K562 (cell line): ENCODE measurements around the gene CARM1. TPM values are rescaled to one million over a fixed set of nuclear protein-coding genes. Genes with fewer than 3 reads are reported as not detected.

Experiments
- ATAC-seq: fragments of 200-7000 bp; cut with Tn5 transposase; 3 replicates; pipeline ENCODE4 v1.9.1; 2020; ENCODE audit warnings: moderate library complexity
- BruUV-seq: library from RNA; stranded (reverse); fragments of 400-500 nt; replicated peaks from 2 replicates; lab custom pipeline; 2021; lab: Mats Ljungman, UMichigan
- CTCF ChIA-PET: fragments of 300-600 bp; formaldehyde crosslinking; extraction: SDS; loops from one replicate; lab custom pipeline; 2021; ENCODE audit warnings: low intra/inter-chr PET ratio; lab: Yijun Ruan, JAX
- POLR2A ChIA-PET: fragments of 300-600, 350-650 bp; sonication (Branson Sonifier 250); formaldehyde crosslinking; extraction: SDS; loops from one replicate; lab custom pipeline; 2021; ENCODE audit warnings: antibody characterized with exemption, inconsistent platforms; lab: Yijun Ruan, JAX
- DNase-seq, 4 experiments: peaks; one replicate each; pipeline versions ENCODE4 v3.0.0 to v3.0.0-alpha.2; 2011 to 2018; ENCODE audit warnings: low spot score in 3 of 4, mixed read lengths in 3 of 4; ENCODE audit errors: extremely low read depth in 1 of 4
- FAIRE-seq: peaks from 2 replicates; lab custom pipeline; 2011; peaks lifted over from hg19 to GRCh38; lab: Jason Lieb, UNC
- H2AFZ ChIP-seq: 2 replicates; pipeline ENCODE4 v1.6.0; 2011; ENCODE audit warnings: low read depth, low read length, control low read depth, inconsistent platforms
- H3K27ac ChIP-seq: fragments of 200-600 bp; 3 replicates; pipeline ENCODE4 v1.8.0; 2011; ENCODE audit warnings: low read depth, mild to moderate bottlenecking, control low read depth, inconsistent platforms, low read length, moderate library complexity, mixed read lengths; ENCODE audit errors: extremely low read depth
- H3K27me3 ChIP-seq, 2 experiments: fragments of 300-600 bp in 1 of 2; 2 replicates in 1 of 2; 3 replicates in 1 of 2; pipeline versions ENCODE4 v1.6.0 to v1.8.0; 2011; ENCODE audit warnings: inconsistent platforms in 2 of 2, low read length in 2 of 2, mild to moderate bottlenecking in 1 of 2, mixed read lengths in 1 of 2, moderate library complexity in 1 of 2; ENCODE audit not compliant: control insufficient read depth in 2 of 2, insufficient read depth in 2 of 2
- H3K36me3 ChIP-seq: fragments of 300-600 bp; 3 replicates; pipeline ENCODE4 v1.8.0; 2011; ENCODE audit warnings: mild to moderate bottlenecking, low read length, inconsistent platforms; ENCODE audit not compliant: control insufficient read depth, insufficient read depth
- H3K4me1 ChIP-seq, 2 experiments: fragments of 200-600 bp in 1 of 2; replicated peaks in 1 of 2; 2 replicates in 1 of 2; 3 replicates in 1 of 2; pipeline versions ENCODE4 v1.5.1 to v1.8.0; 2011; ENCODE audit warnings: inconsistent platforms in 2 of 2, low read length in 2 of 2, mild to moderate bottlenecking in 1 of 2, mixed read lengths in 1 of 2, moderate library complexity in 1 of 2; ENCODE audit not compliant: control insufficient read depth in 2 of 2, insufficient read depth in 2 of 2
- H3K4me2 ChIP-seq: 2 replicates; pipeline ENCODE4 v1.6.1; 2011; ENCODE audit warnings: low read length, control low read depth, inconsistent platforms, mixed read lengths; ENCODE audit not compliant: insufficient read depth
- H3K4me3 ChIP-seq: fragments of 200-600 bp; sonication (generic), shearing (Covaris generic); 2 replicates; pipeline ENCODE4 v1.5.1; 2016; ENCODE audit warnings: control low read depth, inconsistent platforms
- H3K79me2 ChIP-seq: fragments of 200-600 bp; 3 replicates; pipeline ENCODE4 v1.8.0; 2011; ENCODE audit warnings: low read length, inconsistent platforms; ENCODE audit not compliant: control insufficient read depth, insufficient read depth
- H3K9ac ChIP-seq, 2 experiments: 2 replicates each; pipeline versions ENCODE4 v1.6.0 to v1.6.1; 2011; ENCODE audit warnings: low read depth in 2 of 2, low read length in 2 of 2, control low read depth in 1 of 2, inconsistent platforms in 1 of 2, mild to moderate bottlenecking in 1 of 2, mixed read lengths in 1 of 2; ENCODE audit not compliant: insufficient read depth in 1 of 2
- H3K9me1 ChIP-seq: one replicate; pipeline ENCODE4 v1.6.0; 2011; ENCODE audit warnings: inconsistent platforms, mild to moderate bottlenecking, low read length, moderate library complexity; ENCODE audit not compliant: control insufficient read depth, insufficient read depth
- H3K9me3 ChIP-seq: replicated peaks from 2 replicates; pipeline ENCODE4 v1.5.1; 2011; ENCODE audit warnings: low read depth, low read length, inconsistent platforms; ENCODE audit not compliant: control insufficient read depth, insufficient read depth
- H4K20me1 ChIP-seq: replicated peaks from 2 replicates; pipeline ENCODE4 v1.6.1; 2011; ENCODE audit warnings: low read length, inconsistent platforms, mixed read lengths; ENCODE audit not compliant: control insufficient read depth, insufficient read depth
- CEBPB ChIP-seq: fragments of 450-650 bp; IDR thresholded peaks from 2 replicates; pipeline ENCODE4 v1.6.1; 2016; ENCODE audit warnings: missing genetic modification characterization, missing compliant biosample characterization
- PHF8 ChIP-seq: fragments of 200-600 bp; sonication (generic); IDR thresholded peaks from 2 replicates; pipeline ENCODE4 v1.6.1; 2012; ENCODE audit warnings: mixed run types, mild to moderate bottlenecking, inconsistent platforms, low read length, moderate library complexity, borderline replicate concordance
- RBM22 ChIP-seq: fragments of 200-400 bp; formaldehyde crosslinking; IDR thresholded peaks from 2 replicates; pipeline ENCODE4 v1.6.1; 2018; ENCODE audit warnings: low read length, low read depth; ENCODE audit not compliant: poor library complexity, severe bottlenecking
- ZNF121 ChIP-seq: sonication (generic); formaldehyde crosslinking; conservative IDR thresholded peaks from 2 replicates; pipeline ENCODE4 v1.8.0; 2022; ENCODE audit warnings: missing genetic modification reagents
- WGBS: fragments of 100-300 bp; shearing (Covaris generic); methylation state at CpG from one replicate; pipeline ENCODE4 v1.1.6; 2016; ENCODE audit warnings: low coverage, mixed read lengths; ENCODE audit not compliant: insufficient coverage; ENCODE audit errors: missing lambda C conversion rate; 5-methylcytosine and 5-hydroxymethylcytosine counted together
- in situ Hi-C: fragments of 300-500 bp; cut with MboI; formaldehyde crosslinking; loops from 4 replicates; pipeline ENCODE4 v1.15.0; 2018; ENCODE audit warnings: inconsistent platforms, mixed read lengths
- intact Hi-C: fragments of 100-400 bp; cut with micrococcal nuclease; formaldehyde crosslinking; loops from 2 replicates; pipeline ENCODE4 v1.14.2; 2022
- polyA plus RNA-seq, 8 experiments: library from polyadenylated mRNA; depleted of rRNA in 4 of 8; stranded (reverse) in 5 of 8; unstranded in 3 of 8; fragments of >200 nt; fragmentation: Nextera tagmentation in 2 of 8; fragmentation: Illumina TruSeq in 1 of 8; extraction: Ambion mirVana in 2 of 8; extraction: Trizol in 1 of 8; gene quantifications; 2 replicates each; pipeline versions ENCODE4 v1.2.1 to v1.2.3, GENCODE V29; 2011 to 2014; ENCODE audit warnings: inconsistent platforms in 1 of 8, missing spikeins in 1 of 8
- total RNA-seq, 7 experiments: library from RNA; depleted of rRNA in 6 of 7; stranded (reverse); fragments of >200 nt in 6 of 7; fragmentation: Illumina TruSeq in 2 of 7; extraction: Trizol in 2 of 7; gene quantifications; 2 replicates each; pipeline versions ENCODE4 v1.2.1 to v1.2.3, GENCODE V29; 2011 to 2021; ENCODE audit warnings: low replicate concordance in 1 of 7
- TF ChIP-seq, protein P1 (sequence below), 2 experiments: IDR thresholded peaks; 2 replicates each; pipeline ENCODE4 v1.6.1; 2012; ENCODE audit warnings: improper control_type of control experiment in 2 of 2, low read depth in 2 of 2, low read length in 2 of 2, borderline replicate concordance in 1 of 2

The CARM1 gene
- total and polyA plus RNA-seq, 9 of the 15 experiments (the other 6 are each of a cell fraction or from before 2014, with no cell fraction given), result 0.36 to 86.0 (median 29.7) TPM

DNA sequence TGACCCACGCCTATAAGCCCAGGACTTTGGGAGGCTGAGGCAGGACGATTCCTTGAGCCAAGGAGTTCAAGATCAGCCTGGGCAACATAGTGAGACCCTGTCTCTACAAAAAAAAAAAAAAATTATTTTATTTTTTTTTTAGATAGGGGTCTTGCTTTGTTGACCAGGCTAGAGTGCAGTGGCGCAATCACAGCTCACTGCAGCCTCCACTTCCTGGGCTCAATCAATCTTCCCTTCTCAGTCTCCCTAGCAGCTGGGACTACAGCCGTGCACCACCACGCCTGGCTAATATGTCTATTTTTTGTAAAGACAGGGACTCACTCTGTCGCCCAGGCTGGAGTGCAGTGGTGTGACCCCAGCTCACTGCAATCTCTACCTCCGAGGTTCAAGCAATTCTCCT is 18.4 kb upstream of the CARM1 start:
- FAIRE-seq (no peak), ATAC-seq (no peak), DNase-seq (no peak)
- Histone ChIP-seq H3K9ac (no peak overlapping the region), H3K36me3 (no peaks in the 10 kb centered on the region), H3K9me1 (no peaks in the 10 kb centered on the region), H3K79me2 (no peaks in the 10 kb centered on the region), H2AFZ (no peak overlapping the region), H3K4me1 (peaks cover 0 to 8% of the 10 kb centered on the region in 2 experiments; a peak in 1 of 5 replicates), H3K27me3 (no peaks in the 10 kb centered on the region), H3K4me3 (no peak overlapping the region), H3K27ac (no peak overlapping the region), H4K20me1 (no peaks in the 10 kb centered on the region), H3K4me2 (no peak overlapping the region), H3K9me3 (no peaks in the 10 kb centered on the region)
- WGBS, result 34% methylated on average over 7 of the region's 7 CpGs
- CTCF ChIA-PET, result no interaction called here
- no TSS peak for BruUV-seq
- in situ Hi-C loops, result no loop called here
- TF ChIP-seq RBM22 (no peak), ZNF121 (CRISPR knock-in tag) (peak; percentile 27), CEBPB (tag) (peak; percentile 73)
- intact Hi-C loops, result no loop called here
- POLR2A ChIA-PET, result interaction anchor here (0.9 to 1.1 kb wide), 2 partner anchors 13 to 32 kb away, joined by 3 to 4 read pairs; no protein-coding TSS in a partner anchor

DNA sequence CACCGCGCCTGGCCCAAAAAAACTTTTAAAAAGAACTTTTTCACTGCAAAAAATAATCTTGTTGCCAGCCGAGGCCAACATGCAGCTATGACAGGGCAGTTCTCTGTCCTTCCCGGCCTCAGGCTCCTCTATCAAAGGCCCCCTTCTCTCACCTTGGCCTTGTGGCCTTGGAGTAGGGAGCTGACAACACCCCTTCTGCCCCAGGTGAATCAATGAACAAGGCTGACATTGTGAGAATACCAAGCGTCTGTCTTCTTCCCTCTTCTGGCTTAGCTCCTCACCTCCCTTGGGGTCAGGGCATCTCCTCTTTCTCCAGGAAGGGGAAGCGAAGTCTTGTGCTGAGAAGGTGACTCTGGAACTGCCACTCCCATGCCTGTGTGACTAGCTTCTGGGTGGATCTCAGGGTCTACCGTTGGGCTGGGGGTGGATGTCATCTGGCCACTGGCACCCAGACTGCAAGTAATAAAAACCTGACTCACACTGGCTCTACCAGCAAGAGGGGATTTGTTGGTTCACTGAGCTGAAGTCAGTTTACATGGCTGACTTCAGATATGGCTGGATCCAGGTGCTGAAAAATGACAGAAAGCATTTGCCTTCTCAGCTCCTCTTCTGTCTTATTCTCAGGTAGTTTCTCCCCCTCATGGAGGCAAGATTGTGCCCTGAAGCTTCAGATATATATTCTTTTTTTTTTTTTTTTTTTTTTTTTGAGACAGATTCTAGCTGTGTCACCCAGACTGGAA is 16.8 kb upstream of the CARM1 start:
- peak; percentile 67 for FAIRE-seq
- Histone ChIP-seq H3K27me3 (no peaks in the 10 kb centered on the region), H2AFZ (peak overlapping the region; percentile 63; the same call in 1 of the 2 replicates), H3K4me2 (no peak overlapping the region), H4K20me1 (no peaks in the 10 kb centered on the region), H3K4me1 (peaks cover 0 to 4% of the 10 kb centered on the region in 2 experiments; a peak in 2 of 5 replicates), H3K27ac (peak overlapping the region; percentile 36; the same call in 1 of the 3 replicates), H3K9me3 (no peaks in the 10 kb centered on the region), H3K4me3 (no peak overlapping the region), H3K36me3 (no peaks in the 10 kb centered on the region), H3K9ac (peak overlapping the region in 1 of 2 experiments; percentile 14; a peak in 1 of 4 replicates), H3K9me1 (no peaks in the 10 kb centered on the region), H3K79me2 (no peaks in the 10 kb centered on the region)
- POLR2A ChIA-PET, result interaction anchor here (1.0 to 2.1 kb wide), 5 partner anchors 10 to 137 kb away, joined by 3 to 6 read pairs (median 5); no protein-coding TSS in a partner anchor
- TF ChIP-seq, protein P1, sequence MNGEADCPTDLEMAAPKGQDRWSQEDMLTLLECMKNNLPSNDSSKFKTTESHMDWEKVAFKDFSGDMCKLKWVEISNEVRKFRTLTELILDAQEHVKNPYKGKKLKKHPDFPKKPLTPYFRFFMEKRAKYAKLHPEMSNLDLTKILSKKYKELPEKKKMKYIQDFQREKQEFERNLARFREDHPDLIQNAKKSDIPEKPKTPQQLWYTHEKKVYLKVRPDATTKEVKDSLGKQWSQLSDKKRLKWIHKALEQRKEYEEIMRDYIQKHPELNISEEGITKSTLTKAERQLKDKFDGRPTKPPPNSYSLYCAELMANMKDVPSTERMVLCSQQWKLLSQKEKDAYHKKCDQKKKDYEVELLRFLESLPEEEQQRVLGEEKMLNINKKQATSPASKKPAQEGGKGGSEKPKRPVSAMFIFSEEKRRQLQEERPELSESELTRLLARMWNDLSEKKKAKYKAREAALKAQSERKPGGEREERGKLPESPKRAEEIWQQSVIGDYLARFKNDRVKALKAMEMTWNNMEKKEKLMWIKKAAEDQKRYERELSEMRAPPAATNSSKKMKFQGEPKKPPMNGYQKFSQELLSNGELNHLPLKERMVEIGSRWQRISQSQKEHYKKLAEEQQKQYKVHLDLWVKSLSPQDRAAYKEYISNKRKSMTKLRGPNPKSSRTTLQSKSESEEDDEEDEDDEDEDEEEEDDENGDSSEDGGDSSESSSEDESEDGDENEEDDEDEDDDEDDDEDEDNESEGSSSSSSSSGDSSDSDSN (IDR thresholded peaks at IDR 0.05; ENCODE audit: borderline replicate concordance in 1 of 2, low read depth in 2 of 2, low read length in 2 of 2), result peak in 1 of 2 experiments; percentile 37; a peak in 1 of 4 replicates
- TF ChIP-seq PHF8, result no peak
- ATAC-seq, result peak; percentile 21; the same call in 1 of the 3 replicates
- intact Hi-C loops, result no loop called here
- DNase-seq, result no peak
- in situ Hi-C loops, result no loop called here
- 43% methylated on average over 7 of the region's 7 CpGs for WGBS
- CTCF ChIA-PET, result no interaction called here
- BruUV-seq, result no TSS peak
